ENCODE data around the gene GATB.

Gene GATB

DNA sequence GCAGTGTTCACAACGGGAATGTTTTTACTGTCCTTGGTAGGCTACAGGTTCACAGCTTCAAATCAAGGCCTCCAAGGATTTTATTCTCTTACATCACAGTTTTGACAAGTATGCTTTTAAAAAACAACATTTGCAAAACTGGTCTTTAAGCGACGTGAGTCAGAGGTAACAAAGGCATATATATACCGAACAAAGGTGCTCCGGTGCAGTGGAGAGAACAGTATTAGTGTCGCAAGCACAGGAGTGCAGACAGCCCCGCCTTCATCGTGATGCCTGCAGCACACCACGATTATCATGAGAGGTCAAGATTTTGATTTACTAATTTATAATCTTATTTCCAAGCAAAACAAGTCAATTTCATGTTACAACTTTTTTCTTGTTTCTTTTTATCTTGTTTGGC is 90.8 kb downstream of the GATB start:
- no peak overlapping the region for H2AFZ ChIP-seq (ENCODE audit: low read depth)
- no peaks in the 10 kb centered on the region for H3K27me3 ChIP-seq (ENCODE audit: insufficient read depth, low read depth)
- H3K79me2 ChIP-seq (ENCODE audit: insufficient read depth, low read depth), result no peaks in the 10 kb centered on the region
- H3K4me3 ChIP-seq (IDR thresholded peaks at IDR 0.05; ENCODE audit: insufficient read depth, low read depth, low read length), result no peak overlapping the region
- TF ChIP-seq, protein P1, sequence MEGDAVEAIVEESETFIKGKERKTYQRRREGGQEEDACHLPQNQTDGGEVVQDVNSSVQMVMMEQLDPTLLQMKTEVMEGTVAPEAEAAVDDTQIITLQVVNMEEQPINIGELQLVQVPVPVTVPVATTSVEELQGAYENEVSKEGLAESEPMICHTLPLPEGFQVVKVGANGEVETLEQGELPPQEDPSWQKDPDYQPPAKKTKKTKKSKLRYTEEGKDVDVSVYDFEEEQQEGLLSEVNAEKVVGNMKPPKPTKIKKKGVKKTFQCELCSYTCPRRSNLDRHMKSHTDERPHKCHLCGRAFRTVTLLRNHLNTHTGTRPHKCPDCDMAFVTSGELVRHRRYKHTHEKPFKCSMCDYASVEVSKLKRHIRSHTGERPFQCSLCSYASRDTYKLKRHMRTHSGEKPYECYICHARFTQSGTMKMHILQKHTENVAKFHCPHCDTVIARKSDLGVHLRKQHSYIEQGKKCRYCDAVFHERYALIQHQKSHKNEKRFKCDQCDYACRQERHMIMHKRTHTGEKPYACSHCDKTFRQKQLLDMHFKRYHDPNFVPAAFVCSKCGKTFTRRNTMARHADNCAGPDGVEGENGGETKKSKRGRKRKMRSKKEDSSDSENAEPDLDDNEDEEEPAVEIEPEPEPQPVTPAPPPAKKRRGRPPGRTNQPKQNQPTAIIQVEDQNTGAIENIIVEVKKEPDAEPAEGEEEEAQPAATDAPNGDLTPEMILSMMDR (conservative IDR thresholded peaks at IDR 0.05; ENCODE audit: low read depth, low read length), result no peak
- H3K36me3 ChIP-seq (ENCODE audit: insufficient read depth), result no peaks in the 10 kb centered on the region
- no peak overlapping the region for H3K4me2 ChIP-seq
- H3K4me1 ChIP-seq (ENCODE audit: low read depth, poor library complexity, severe bottlenecking), result no peaks in the 10 kb centered on the region
- H3K9ac ChIP-seq, result no peak overlapping the region
- H3K27ac ChIP-seq, result no peak overlapping the region
- H4K20me1 ChIP-seq (ENCODE audit: insufficient read depth), result no peaks in the 10 kb centered on the region

DNA sequence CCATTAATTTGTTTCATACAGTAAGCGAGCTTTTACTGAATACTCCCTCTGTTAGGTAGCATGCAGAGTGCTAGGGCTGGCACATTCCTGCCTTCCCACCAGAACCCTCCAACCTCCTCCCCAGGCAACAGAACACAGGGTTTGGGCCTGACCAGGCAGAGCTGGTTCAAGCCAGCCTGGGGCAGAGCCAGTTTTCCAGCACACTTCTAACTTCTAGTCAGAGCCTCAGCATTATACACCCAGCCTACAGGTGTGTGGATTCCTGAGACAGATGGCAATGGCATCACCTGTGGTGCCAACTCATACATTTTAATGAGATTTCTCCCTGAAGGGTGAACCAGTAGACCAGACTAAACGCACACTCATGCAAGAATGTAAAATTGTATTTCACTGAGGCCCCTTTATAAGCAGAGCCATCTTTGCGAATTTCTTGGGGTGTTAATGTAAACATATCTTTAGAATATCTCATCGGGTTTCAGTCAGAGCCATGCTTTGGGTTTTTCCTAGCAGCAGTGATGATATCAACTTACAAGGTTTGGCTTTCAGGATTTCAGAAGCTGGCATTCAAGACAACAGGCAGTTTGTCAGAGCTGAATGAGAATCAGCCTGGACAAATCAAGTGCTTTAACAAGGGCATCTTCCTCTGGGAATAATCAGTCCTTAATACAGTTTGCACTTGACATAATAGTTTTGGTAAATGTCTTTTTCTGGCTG is 92.0 kb downstream of the GATB start:
- H3K27me3 ChIP-seq (ENCODE audit: insufficient read depth, low read depth), result no peaks in the 10 kb centered on the region
- TF ChIP-seq, protein P1 (conservative IDR thresholded peaks at IDR 0.05; ENCODE audit: low read depth, low read length), result no peak
- H3K36me3 ChIP-seq (ENCODE audit: insufficient read depth), result no peaks in the 10 kb centered on the region
- H2AFZ ChIP-seq (ENCODE audit: low read depth), result no peak overlapping the region
- H3K4me3 ChIP-seq (IDR thresholded peaks at IDR 0.05; ENCODE audit: insufficient read depth, low read depth, low read length), result no peak overlapping the region
- no peaks in the 10 kb centered on the region for H4K20me1 ChIP-seq (ENCODE audit: insufficient read depth)
- H3K9ac ChIP-seq, result no peak overlapping the region
- H3K4me1 ChIP-seq (ENCODE audit: low read depth, poor library complexity, severe bottlenecking), result no peaks in the 10 kb centered on the region
- H3K27ac ChIP-seq, result no peak overlapping the region
- H3K4me2 ChIP-seq, result no peak overlapping the region
- H3K79me2 ChIP-seq (ENCODE audit: insufficient read depth, low read depth), result no peaks in the 10 kb centered on the region

DNA sequence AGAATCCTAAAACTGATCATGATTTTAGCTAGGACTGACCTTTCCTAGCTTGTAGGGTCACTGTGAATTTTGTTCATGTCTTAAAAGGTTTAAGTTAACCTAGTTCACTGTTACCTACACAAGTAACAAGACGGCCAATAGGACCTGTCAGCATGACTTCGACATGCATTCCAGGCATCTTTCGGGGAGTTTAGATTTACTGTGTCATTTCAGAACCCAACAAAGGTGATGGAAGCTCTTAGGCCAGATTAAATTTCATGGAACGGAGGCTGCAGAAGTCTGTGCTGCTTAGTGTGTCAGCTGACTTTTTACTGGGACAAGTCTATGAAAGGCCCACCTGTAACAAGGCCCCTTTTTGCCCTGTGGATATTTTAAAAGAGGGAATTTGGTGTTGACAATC is 93.1 kb downstream of the GATB start:
- H3K36me3 ChIP-seq (ENCODE audit: insufficient read depth), result no peaks in the 10 kb centered on the region
- TF ChIP-seq, protein P1 (conservative IDR thresholded peaks at IDR 0.05; ENCODE audit: low read depth, low read length), result no peak
- H3K9ac ChIP-seq, result no peak overlapping the region
- no peaks in the 10 kb centered on the region for H3K27me3 ChIP-seq (ENCODE audit: insufficient read depth, low read depth)
- no peak overlapping the region for H3K4me2 ChIP-seq
- no peak overlapping the region for H3K4me3 ChIP-seq (IDR thresholded peaks at IDR 0.05; ENCODE audit: insufficient read depth, low read depth, low read length)
- no peaks in the 10 kb centered on the region for H3K79me2 ChIP-seq (ENCODE audit: insufficient read depth, low read depth)
- H3K4me1 ChIP-seq (ENCODE audit: low read depth, poor library complexity, severe bottlenecking), result no peaks in the 10 kb centered on the region
- H3K27ac ChIP-seq, result no peak overlapping the region
- no peak overlapping the region for H2AFZ ChIP-seq (ENCODE audit: low read depth)
- H4K20me1 ChIP-seq (ENCODE audit: insufficient read depth), result no peaks in the 10 kb centered on the region

DNA sequence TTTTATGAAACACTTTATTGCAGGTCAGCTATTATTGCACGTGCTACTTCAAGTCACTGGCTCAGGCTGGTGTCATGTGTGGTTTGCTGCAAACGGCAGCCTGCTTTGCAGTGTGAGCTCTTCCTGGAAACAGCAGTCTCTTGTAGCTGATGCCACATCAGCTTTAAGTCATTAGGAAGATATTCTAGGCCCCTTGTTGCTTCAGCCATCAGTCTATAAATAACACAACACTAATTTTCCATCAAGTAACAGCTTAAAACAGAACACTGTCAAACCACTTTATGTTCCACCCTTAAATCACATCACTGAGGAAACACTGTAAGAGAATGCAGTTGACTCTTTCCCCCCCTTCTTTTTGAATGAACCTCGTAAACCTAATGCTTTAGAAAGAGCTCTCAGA is 93.8 kb downstream of the GATB start:
- Histone ChIP-seq H3K4me1 (ENCODE audit: low read depth, poor library complexity, severe bottlenecking) (no peaks in the 10 kb centered on the region), H3K27me3 (ENCODE audit: insufficient read depth, low read depth) (no peaks in the 10 kb centered on the region), H3K9ac (no peak overlapping the region), H2AFZ (ENCODE audit: low read depth) (no peak overlapping the region), H3K4me2 (no peak overlapping the region), H4K20me1 (ENCODE audit: insufficient read depth) (no peaks in the 10 kb centered on the region), H3K27ac (no peak overlapping the region), H3K79me2 (ENCODE audit: insufficient read depth, low read depth) (no peaks in the 10 kb centered on the region), H3K4me3 (IDR thresholded peaks at IDR 0.05; ENCODE audit: insufficient read depth, low read depth, low read length) (no peak overlapping the region), H3K36me3 (ENCODE audit: insufficient read depth) (no peaks in the 10 kb centered on the region)
- TF ChIP-seq, protein P1 (conservative IDR thresholded peaks at IDR 0.05; ENCODE audit: low read depth, low read length), result no peak

Data from KMS-11 (cell line).